Activated naive CD4-positive, alpha-beta T cell treated with anti-CD3 and anti-CD28 coated beads, Interleukin-2, amount 50 U/mL, for 72 hours (primary cell): ENCODE results near the gene FGR. TPM values are rescaled to one million over a fixed set of nuclear protein-coding genes. Genes with fewer than 3 reads are reported as not detected.
"Not testable (repeated sequence)": the region's sequence is repeated elsewhere in the genome, so short reads cannot be mapped to it uniquely, and the experiment has no call there.

Experiments
- ATAC-seq, 2 donors: fragments of 150-1000 bp; cut with Tn5 transposase; 2 replicates each; pipeline ENCODE4 v1.10.0; 2021; ENCODE audit warnings: mild to moderate bottlenecking in 2 of 2, moderate library complexity in 2 of 2
- DNase-seq, 2 donors: peaks; one replicate each; pipeline ENCODE4 v3.0.0; 2021 to 2022; ENCODE audit warnings: low spot score in 2 of 2
- H3K27ac Mint-ChIP-seq, 2 donors: one replicate each; pipeline ENCODE4 v1.8.0; 2022; ENCODE audit warnings: mild to moderate bottlenecking in 2 of 2, mixed read lengths in 2 of 2
- H3K36me3 Mint-ChIP-seq, 2 donors: one replicate each; pipeline ENCODE4 v1.8.0; 2022; ENCODE audit warnings: mixed read lengths in 2 of 2
- H3K9me3 Mint-ChIP-seq, 2 donors: one replicate each; pipeline ENCODE4 v1.8.0; 2022; ENCODE audit warnings: mixed read lengths in 2 of 2
- total RNA-seq, 2 donors: library from RNA; stranded (reverse); gene quantifications; one replicate each; pipeline ENCODE4 v1.2.3, GENCODE V29; 2022

Gene FGR
- total RNA-seq, 2 donors from 2014 or later = 0.29 to 0.68 TPM

- H3K36me3 Mint-ChIP-seq = no peaks in the 10 kb centered on the region
- DNase-seq (no peak), ATAC-seq (no peak)
- H3K27ac Mint-ChIP-seq = no peak overlapping the region
- H3K9me3 Mint-ChIP-seq = no peaks in the 10 kb centered on the region
Observed at GRCh38 chr1:27647328-27647727, 12.3 kb upstream of the FGR start.

DNA sequence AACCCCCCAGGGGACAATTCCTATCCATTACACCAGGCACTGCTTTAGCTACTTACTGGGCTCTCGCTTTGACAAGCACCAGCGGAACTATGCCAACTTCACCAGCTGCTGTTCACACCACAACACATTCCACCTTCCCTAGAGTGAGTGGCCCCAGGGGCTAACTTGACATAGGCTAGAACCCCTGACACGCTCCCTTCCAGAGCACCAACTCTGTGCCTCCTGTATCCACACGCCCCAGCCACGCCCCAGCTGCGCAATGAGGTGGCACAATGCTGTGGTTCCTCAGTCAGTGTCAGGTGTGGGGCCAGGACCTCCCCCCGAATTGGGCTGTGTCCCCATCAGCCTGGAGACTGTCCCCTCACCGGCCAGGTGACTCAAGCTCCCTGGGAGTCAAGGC, 11.7 kb upstream of the FGR start:
- no peak for DNase-seq
- no peak for ATAC-seq
- no peak overlapping the region for H3K27ac Mint-ChIP-seq
- no peaks in the 10 kb centered on the region for H3K9me3 Mint-ChIP-seq
- no peaks in the 10 kb centered on the region for H3K36me3 Mint-ChIP-seq

DNA sequence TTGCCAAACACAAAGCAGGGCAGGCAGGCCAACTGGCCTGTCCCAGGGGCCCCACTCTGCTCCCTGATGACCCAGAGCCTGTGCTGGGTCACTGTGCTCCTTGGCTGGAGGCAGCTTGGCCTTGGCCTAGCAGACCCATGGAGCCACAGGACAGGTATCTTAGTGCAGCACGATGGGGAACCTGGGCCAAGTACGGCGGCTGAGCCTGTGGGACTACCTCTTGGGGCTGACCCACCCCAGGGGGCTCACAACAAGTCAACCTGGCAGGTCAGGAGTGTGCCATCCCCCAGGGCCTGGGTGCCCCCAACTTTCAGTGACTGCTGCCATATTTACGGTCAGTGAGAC, 10.1 kb upstream of the FGR start:
- Mint-ChIP-seq H3K27ac (peak overlapping the region in 1 of 2 donors; percentile 36), H3K36me3 (no peaks in the 10 kb centered on the region), H3K9me3 (no peaks in the 10 kb centered on the region)
- DNase-seq = no peak
- no peak for ATAC-seq

DNA sequence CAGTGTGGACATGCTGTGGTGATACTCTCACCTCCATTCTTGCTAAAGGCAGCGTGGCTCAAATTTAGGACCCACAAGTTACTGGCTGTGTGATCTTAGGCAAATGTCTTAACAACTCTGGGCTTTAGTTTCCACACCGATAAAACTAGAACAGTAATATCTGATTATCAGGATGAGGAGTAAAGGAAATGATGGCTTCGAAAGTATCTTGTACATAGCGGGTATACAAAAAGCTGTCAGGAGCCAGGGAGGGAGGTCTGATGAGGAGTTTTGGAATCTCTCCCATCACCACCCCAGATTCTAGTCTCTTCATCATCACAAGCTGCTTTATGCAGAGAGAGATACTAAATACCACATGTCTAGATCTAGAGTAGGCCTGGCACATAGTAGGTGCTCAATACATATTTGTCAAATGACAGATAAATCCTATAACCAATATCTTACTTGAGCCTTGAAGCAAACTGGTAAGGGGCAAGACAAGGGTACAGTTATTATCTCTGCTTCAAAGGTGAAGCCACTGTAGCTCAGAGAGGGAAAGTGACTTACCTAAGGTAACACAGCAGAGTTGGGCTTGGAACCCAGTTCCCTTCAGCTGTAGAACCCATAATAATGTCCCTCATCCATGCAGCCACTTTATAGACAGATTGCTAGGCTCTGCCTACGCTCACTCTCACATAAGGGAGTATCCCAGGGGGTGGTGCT, 9.5 kb upstream of the FGR start:
- Mint-ChIP-seq H3K36me3 (no peaks in the 10 kb centered on the region), H3K9me3 (no peaks in the 10 kb centered on the region), H3K27ac (peak overlapping the region in 1 of 2 donors; percentile 36)
- DNase-seq (no peak), ATAC-seq (no peak)

DNA sequence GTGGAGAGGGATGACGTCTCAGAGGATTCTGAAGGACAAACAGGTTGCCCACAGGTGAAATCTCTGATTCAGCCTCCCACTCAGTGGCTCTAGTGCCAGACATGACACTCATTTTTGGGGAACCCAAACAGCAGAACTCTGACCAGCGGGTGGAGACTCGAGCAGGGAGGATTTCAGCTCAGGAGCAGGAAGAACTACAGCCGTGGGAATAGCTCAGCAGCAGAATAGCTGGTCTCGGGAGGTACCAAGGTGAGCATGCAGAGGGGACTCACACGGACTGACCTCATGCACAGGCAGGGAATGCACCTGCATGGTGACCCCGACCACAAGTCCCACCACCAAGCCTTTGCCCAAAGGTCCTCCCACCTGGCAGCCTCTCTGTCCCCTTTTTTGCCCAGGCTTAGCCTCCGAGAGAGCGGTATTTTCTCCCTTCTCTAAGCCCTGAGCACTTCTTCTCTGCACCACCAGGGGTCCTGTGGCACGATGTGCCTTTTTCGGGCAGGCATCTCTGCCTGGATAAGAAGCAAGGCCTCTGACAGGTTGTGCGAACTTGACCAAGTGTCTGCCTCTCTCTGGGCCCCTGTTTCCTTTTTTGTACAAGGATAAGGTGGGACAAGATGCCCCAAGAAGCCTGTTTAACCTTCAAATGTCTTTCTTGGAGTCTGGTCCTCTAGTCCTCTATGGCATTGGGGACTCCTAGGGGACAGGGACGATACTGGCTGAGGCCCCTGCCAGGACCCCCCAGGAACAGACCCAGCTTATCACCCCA, 8.8 kb upstream of the FGR start:
- Mint-ChIP-seq H3K9me3 (no peaks in the 10 kb centered on the region), H3K27ac (peak overlapping the region in 1 of 2 donors; percentile 36), H3K36me3 (no peaks in the 10 kb centered on the region)
- peak in 1 of 2 donors; percentile 70 for DNase-seq
- peak; percentile 93 for ATAC-seq

GRCh38 chr1:27640514-27640913, 5.5 kb upstream of the FGR start:
- not testable (repeated sequence) for H3K27ac Mint-ChIP-seq, ATAC-seq, H3K9me3 Mint-ChIP-seq, H3K36me3 Mint-ChIP-seq, DNase-seq

DNA sequence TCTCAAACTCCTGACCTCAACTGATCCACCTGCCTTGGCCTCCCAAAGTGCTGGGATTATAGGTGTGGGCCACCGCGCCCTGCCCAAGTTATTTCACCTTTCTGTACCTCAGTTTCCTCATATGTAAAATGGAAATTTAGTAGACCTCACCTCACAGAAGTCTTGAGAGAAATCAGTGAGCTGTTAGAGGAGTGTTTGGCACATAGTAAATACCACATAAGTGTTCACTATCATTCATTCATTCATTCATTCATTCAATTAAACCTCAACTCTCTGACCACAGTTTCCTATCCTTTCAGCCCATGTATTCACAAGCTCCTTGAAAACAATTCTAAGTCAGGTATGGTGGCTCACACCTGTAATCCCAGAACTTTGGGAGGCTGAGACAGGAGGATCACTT, 3.8 kb upstream of the FGR start:
- Mint-ChIP-seq H3K36me3 (no peaks in the 10 kb centered on the region), H3K9me3 (no peaks in the 10 kb centered on the region), H3K27ac (peak overlapping the region in 1 of 2 donors; percentile 1)
- ATAC-seq (no peak), DNase-seq (no peak)

- H3K36me3 Mint-ChIP-seq = no peaks in the 10 kb centered on the region
- DNase-seq (no peak), ATAC-seq (no peak)
- no peaks in the 10 kb centered on the region for H3K9me3 Mint-ChIP-seq
- peak overlapping the region in 1 of 2 donors; percentile 1 for H3K27ac Mint-ChIP-seq
Observed at GRCh38 chr1:27638047-27638734, 3.2 kb upstream of the FGR start.

GRCh38 chr1:27635396-27636142, 584 bp upstream of the FGR start:
- ATAC-seq (no peak), DNase-seq (no peak)
- Mint-ChIP-seq H3K36me3 (no peaks in the 10 kb centered on the region), H3K9me3 (no peaks in the 10 kb centered on the region), H3K27ac (no peak overlapping the region)

GRCh38 chr1:27634177-27634984, 604 bp downstream of the FGR start:
- ATAC-seq = no peak
- peak in 1 of 2 donors; percentile 73 for DNase-seq
- peak overlapping the region in 1 of 2 donors; percentile 4 for H3K27ac Mint-ChIP-seq
- H3K9me3 Mint-ChIP-seq = no peaks in the 10 kb centered on the region
- no peaks in the 10 kb centered on the region for H3K36me3 Mint-ChIP-seq

GRCh38 chr1:27633640-27634176, 1.3 kb downstream of the FGR start:
- no peaks in the 10 kb centered on the region for H3K36me3 Mint-ChIP-seq
- no peaks in the 10 kb centered on the region for H3K9me3 Mint-ChIP-seq
- H3K27ac Mint-ChIP-seq = peak overlapping the region in 1 of 2 donors; percentile 46
- ATAC-seq = no peak
- no peak for DNase-seq

GRCh38 chr1:27633298-27633610, 1.7 kb downstream of the FGR start:
- DNase-seq (no peak), ATAC-seq (no peak)
- Mint-ChIP-seq H3K27ac (peak overlapping the region; percentile 46 to 88), H3K36me3 (no peaks in the 10 kb centered on the region), H3K9me3 (no peaks in the 10 kb centered on the region)

DNA sequence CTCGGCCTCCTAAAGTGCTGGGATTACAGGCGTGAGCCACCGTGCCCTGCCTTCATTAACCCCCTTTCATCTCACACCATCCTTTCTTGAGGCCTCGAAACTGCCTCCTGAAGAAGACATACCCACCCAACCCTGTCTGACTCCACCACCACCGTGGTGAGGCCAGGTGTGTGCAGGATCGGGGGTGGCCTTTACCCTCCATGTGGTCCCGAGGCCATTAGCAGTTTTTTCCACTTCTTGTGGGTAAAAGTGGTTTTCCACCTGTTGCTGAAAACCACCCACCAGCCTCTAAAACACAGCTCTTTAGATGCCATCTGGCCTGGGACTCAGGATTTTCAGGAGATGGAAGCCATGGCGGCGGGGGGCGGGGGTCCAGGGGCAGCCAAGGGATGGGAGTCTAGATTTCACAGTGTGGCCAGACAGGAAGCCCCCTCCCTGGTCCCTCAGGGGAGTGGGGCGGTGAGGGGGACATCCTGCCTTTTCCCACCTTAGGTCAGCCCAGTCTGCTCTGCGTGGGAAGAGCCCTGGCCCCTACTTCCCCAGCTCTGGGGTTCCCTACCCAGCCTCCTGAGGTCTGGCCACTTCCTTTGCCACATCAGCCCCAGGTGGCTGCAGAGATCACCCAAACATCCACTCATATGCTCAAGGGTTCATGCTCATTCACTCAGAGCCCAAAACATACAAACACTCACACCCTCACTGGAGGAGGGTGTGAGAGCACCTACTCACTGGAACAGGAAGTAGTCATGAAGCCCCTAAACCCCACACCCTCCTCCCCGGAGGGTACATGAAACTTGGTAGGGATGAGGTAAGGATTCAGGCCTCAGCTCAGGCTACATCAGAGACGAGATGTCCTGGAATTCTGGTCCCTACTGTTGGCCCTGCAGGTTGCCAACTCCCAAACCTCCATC, 2.3 kb downstream of the FGR start:
- Mint-ChIP-seq H3K36me3 (no peaks in the 10 kb centered on the region), H3K9me3 (no peaks in the 10 kb centered on the region), H3K27ac (peak overlapping the region; percentile 68 to 88)
- DNase-seq (peak; percentile 56 to 83), ATAC-seq (peak; percentile 76 to 77)

- no peaks in the 10 kb centered on the region for H3K36me3 Mint-ChIP-seq
- H3K9me3 Mint-ChIP-seq = no peaks in the 10 kb centered on the region
- H3K27ac Mint-ChIP-seq = peak overlapping the region in 1 of 2 donors; percentile 88
- DNase-seq (no peak), ATAC-seq (no peak)
Observed at GRCh38 chr1:27630859-27631491, 4.0 kb downstream of the FGR start.

- Mint-ChIP-seq H3K36me3 (no peaks in the 10 kb centered on the region), H3K27ac (no peak overlapping the region), H3K9me3 (no peaks in the 10 kb centered on the region)
- DNase-seq = no peak
- no peak for ATAC-seq
Observed at GRCh38 chr1:27628712-27629111, 6.3 kb downstream of the FGR start.
